22Rv1 (cell line): ENCODE measurements around the gene POLR1H.

Experiments
- ZFX ChIP-seq: fragments of 450-650 bp; IDR thresholded peaks from 2 replicates; pipeline ENCODE4 v1.6.1; 2017; ENCODE audit warnings: antibody characterized with exemption, borderline replicate concordance
- TF ChIP-seq, protein P1 (sequence below): fragments of 450-650 bp; IDR thresholded peaks from 2 replicates; pipeline ENCODE4 v1.5.1; 2017; ENCODE audit warnings: mild to moderate bottlenecking

DNA sequence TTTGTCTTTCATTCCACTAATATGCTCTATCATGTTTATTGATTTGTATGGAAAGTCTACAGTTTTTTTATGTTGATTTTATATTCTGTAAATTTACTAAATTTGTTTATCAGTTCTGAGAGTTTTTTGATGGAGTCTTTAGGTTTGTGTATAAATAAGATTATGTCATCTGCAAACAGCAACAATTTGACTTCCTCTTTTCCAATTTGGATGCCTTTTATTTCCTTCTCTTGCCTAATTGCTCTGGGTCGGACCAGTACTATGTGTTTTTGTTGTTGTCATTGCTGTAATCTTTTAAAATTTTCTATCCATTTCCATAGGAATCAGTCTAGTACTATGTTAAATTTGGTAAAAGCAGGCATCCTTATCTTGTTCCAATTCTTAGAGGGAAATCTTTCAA is 31.5 kb upstream of the POLR1H start:
- TF ChIP-seq, protein P1, sequence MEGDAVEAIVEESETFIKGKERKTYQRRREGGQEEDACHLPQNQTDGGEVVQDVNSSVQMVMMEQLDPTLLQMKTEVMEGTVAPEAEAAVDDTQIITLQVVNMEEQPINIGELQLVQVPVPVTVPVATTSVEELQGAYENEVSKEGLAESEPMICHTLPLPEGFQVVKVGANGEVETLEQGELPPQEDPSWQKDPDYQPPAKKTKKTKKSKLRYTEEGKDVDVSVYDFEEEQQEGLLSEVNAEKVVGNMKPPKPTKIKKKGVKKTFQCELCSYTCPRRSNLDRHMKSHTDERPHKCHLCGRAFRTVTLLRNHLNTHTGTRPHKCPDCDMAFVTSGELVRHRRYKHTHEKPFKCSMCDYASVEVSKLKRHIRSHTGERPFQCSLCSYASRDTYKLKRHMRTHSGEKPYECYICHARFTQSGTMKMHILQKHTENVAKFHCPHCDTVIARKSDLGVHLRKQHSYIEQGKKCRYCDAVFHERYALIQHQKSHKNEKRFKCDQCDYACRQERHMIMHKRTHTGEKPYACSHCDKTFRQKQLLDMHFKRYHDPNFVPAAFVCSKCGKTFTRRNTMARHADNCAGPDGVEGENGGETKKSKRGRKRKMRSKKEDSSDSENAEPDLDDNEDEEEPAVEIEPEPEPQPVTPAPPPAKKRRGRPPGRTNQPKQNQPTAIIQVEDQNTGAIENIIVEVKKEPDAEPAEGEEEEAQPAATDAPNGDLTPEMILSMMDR = no peak
- no peak for TF ChIP-seq ZFX
